ENCODE measurements around the gene USE1. TPM values are rescaled to one million over a fixed set of nuclear protein-coding genes. Genes with fewer than 3 reads are reported as not detected.

Gene USE1
- total and polyA plus RNA-seq, 2 of the 4 experiments (the other 2 are of a cell fraction) = 17.2 to 24.2 TPM

- H2AFZ ChIP-seq (replicated peaks; ENCODE audit: low read length, poor library complexity) = peak overlapping the region; percentile 40
- peak overlapping the region; percentile 9 for H2AK9ac ChIP-seq (replicated peaks; ENCODE audit: low read depth, low read length, poor library complexity)
- no peak overlapping the region for H2BK120ac ChIP-seq (ENCODE audit: low read depth, low read length)
- TF ChIP-seq MAZ (IDR thresholded peaks at IDR 0.05; ENCODE audit: borderline replicate concordance, low read depth, low read length) (no peak), CHD1 (IDR thresholded peaks at IDR 0.05; ENCODE audit: low read depth, low read length) (no peak), MXI1 (IDR thresholded peaks at IDR 0.05; ENCODE audit: borderline replicate concordance, low read depth, low read length) (no peak), RCOR1 (IDR thresholded peaks at IDR 0.05; ENCODE audit: insufficient replicate concordance, low read length) (no peak), POLR2A (IDR thresholded peaks at IDR 0.05; ENCODE audit: low read depth, low read length) (no peak), NFE2L2 (IDR thresholded peaks at IDR 0.05; ENCODE audit: low read depth, low read length) (no peak)
- no peak overlapping the region for H2BK15ac ChIP-seq (ENCODE audit: low read depth, low read length)
- no peak overlapping the region for H3K18ac ChIP-seq (ENCODE audit: low read depth, low read length)
- no peak overlapping the region for H3K56ac ChIP-seq (ENCODE audit: extremely low read depth, insufficient read depth, low read length)
- H3K9me1 ChIP-seq (ENCODE audit: insufficient read depth, low read length) = peaks cover 13% of the 10 kb centered on the region
- no peak overlapping the region for H3K4me3 ChIP-seq (ENCODE audit: insufficient read depth, low read depth, low read length)
- no peak overlapping the region for H3K23ac ChIP-seq (ENCODE audit: low read depth, low read length)
- no peak overlapping the region for H3K27ac ChIP-seq (ENCODE audit: insufficient read depth, low read length)
- H3K14ac ChIP-seq (replicated peaks; ENCODE audit: low read depth, low read length) = no peak overlapping the region
- no CpG with 5 or more reads among the region's 10 CpGs for WGBS, 2 experiments (ENCODE audit: extremely low coverage in 2 of 2, insufficient read length in 1 of 2)
- peaks cover 11% of the 10 kb centered on the region for H3K36me3 ChIP-seq (ENCODE audit: control insufficient read depth, insufficient read depth, low read length)
- dilution Hi-C loops (cut with HindIII; ENCODE audit: low sequenced_read_pairs, unreplicated experiment) = no loop called here
- H4K8ac ChIP-seq (ENCODE audit: low read depth in 2 of 2, low read length in 2 of 2) = no peak overlapping the region
- no peak overlapping the region for H2AK5ac ChIP-seq (ENCODE audit: low read depth, low read length)
- no peaks in the 10 kb centered on the region for H4K20me1 ChIP-seq (ENCODE audit: insufficient read depth, low read length)
- CTCF ChIA-PET = no interaction called here
- H4K91ac ChIP-seq (ENCODE audit: insufficient read depth, low read depth, low read length) = no peak overlapping the region
- ATAC-seq (ENCODE audit: low read depth) = no peak
- no peak overlapping the region for H2BK20ac ChIP-seq (ENCODE audit: low read depth, low read length)
- no peak overlapping the region for H3K9ac ChIP-seq (ENCODE audit: low read depth, low read length)
- no peaks in the 10 kb centered on the region for H3K9me3 ChIP-seq (ENCODE audit: control insufficient read depth, insufficient read depth, low read length)
- no peaks in the 10 kb centered on the region for H3K27me3 ChIP-seq (ENCODE audit: control insufficient read depth, insufficient read depth, low read length)
- no peak overlapping the region for H4K5ac ChIP-seq (ENCODE audit: low read depth, low read length)
- no peak overlapping the region for H3K4me2 ChIP-seq (ENCODE audit: low read depth, low read length)
- BruUV-seq (replicated peaks) = no TSS peak
- intact Hi-C loops (cut with micrococcal nuclease) = no loop called here
- in situ Hi-C loops (cut with MboI; ENCODE audit: low sequenced_read_pairs) = no loop called here
- DNase-seq = no peak
- no peak overlapping the region for H2BK5ac ChIP-seq (ENCODE audit: low read depth, low read length, poor library complexity, severe bottlenecking)
- no peak overlapping the region for H3K4ac ChIP-seq (ENCODE audit: low read depth, low read length)
- POLR2A ChIA-PET (ENCODE audit: unreplicated experiment) = no interaction called here
- H3K79me1 ChIP-seq (ENCODE audit: low read depth in 1 of 2, low read length in 2 of 2) = peaks cover 11 to 17% of the 10 kb centered on the region in 2 experiments
- peaks cover 7% of the 10 kb centered on the region for H3K4me1 ChIP-seq (ENCODE audit: control insufficient read depth, insufficient read depth, low read length)
These were observed 9.9 kb downstream of the USE1 start for GRCh38 chr19:17225053-17225452.

All from IMR-90 (cell line).